ENCODE measurements around the gene TNIP2.
A peak's percentile ranks its signal among the peaks of the same experiment; 100 is the strongest.
"Not testable (repeated sequence)": the region's sequence is repeated elsewhere in the genome, so short reads cannot be mapped to it uniquely, and the experiment has no call there.

TNIP2 gene

GRCh38 chr4:2767705-2768074, 11.6 kb upstream of the TNIP2 start:
- no peak for DNase-seq

- no peak for DNase-seq
Measured at GRCh38 chr4:2767046-2767704, 11.0 kb upstream of the TNIP2 start.

- DNase-seq, result no peak
Measured at GRCh38 chr4:2765832-2766526, 9.8 kb upstream of the TNIP2 start.

GRCh38 chr4:2763511-2763967, 7.4 kb upstream of the TNIP2 start:
- DNase-seq, result no peak

- DNase-seq, result not testable (repeated sequence)
Measured at GRCh38 chr4:2762486-2763370, 6.6 kb upstream of the TNIP2 start.

GRCh38 chr4:2762048-2762447, 5.9 kb upstream of the TNIP2 start:
- no peak for DNase-seq

GRCh38 chr4:2761035-2761923, 5.1 kb upstream of the TNIP2 start:
- no peak for DNase-seq

GRCh38 chr4:2757426-2757825, 1.3 kb upstream of the TNIP2 start:
- DNase-seq, result no peak

GRCh38 chr4:2756691-2757350, 685 bp upstream of the TNIP2 start:
- no peak for DNase-seq

- no peak for DNase-seq
Measured at GRCh38 chr4:2754848-2755819, 1.0 kb downstream of the TNIP2 start.

GRCh38 chr4:2753436-2753835, 2.7 kb downstream of the TNIP2 start:
- DNase-seq, result no peak

- DNase-seq, result no peak
Measured at GRCh38 chr4:2750719-2751605, 5.2 kb downstream of the TNIP2 start.

GRCh38 chr4:2746891-2747695, 9.0 kb downstream of the TNIP2 start:
- DNase-seq, result no peak

GRCh38 chr4:2745981-2746806, 9.9 kb downstream of the TNIP2 start:
- DNase-seq, result peak; percentile 90

GRCh38 chr4:2745516-2745915, 10.6 kb downstream of the TNIP2 start:
- no peak for DNase-seq

GRCh38 chr4:2744576-2745270, 11.4 kb downstream of the TNIP2 start:
- DNase-seq, result no peak

All from CD4-positive, alpha-beta T cell treated with Interleukin-15 for 1 hour (primary cell).